Measurements from ENCODE around the gene RALGAPA2.

Gene RALGAPA2

DNA sequence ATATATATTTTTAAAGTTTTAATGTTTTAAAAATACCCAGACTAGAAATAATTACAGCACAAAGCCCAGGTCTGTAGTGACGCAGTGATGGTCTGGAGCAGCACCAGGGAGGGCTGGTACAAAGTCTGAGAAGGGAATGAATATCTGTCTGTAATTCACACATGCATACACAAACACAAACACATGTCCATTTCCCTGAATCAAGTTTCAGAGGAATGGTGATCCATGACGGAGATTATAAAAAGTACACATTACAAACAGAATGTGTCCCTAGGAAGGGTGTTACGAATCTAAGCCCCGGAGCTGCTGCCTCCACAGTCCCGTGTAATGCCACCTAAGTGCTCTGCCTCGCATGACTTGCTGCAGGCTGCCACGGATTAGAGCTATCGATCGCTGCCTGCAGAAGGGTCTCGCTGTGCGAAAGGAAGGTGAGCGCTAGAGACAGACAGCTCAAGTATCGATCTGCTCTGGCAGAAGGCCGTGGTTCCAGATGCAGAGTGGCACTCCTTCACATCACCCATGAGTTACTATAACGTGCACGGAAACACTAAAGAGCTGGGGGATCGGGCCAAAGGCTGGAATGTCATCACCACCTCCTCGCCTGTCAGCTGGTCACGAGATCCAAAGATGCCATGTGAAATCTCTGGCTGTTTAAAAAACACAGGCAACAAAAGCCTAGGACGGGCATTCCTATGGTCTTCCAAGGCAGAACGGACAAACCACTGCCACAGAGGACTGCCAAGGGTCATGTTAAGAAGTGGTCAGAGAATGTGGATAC is 257.4 kb downstream of the RALGAPA2 start:
- no peak for DNase-seq

DNA sequence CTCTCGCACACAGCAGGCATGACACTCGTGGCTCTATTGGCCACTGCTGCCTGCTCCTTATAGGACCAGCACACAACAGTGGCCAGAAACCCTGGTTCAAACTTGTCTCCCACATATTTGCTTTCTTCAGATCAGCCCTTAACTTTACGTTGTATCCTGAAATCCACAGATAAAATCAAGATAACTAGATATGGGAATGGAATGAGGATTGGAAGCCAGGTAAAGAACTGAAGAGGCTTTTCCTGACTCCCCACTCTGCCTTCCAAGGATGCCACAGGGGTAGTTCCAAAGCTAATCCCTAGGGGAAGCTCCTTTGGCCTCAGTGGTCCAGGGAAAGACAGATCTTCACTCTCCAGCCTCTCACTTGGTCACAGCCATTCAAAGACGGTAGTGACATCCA is 258.1 kb downstream of the RALGAPA2 start:
- DNase-seq = no peak

DNA sequence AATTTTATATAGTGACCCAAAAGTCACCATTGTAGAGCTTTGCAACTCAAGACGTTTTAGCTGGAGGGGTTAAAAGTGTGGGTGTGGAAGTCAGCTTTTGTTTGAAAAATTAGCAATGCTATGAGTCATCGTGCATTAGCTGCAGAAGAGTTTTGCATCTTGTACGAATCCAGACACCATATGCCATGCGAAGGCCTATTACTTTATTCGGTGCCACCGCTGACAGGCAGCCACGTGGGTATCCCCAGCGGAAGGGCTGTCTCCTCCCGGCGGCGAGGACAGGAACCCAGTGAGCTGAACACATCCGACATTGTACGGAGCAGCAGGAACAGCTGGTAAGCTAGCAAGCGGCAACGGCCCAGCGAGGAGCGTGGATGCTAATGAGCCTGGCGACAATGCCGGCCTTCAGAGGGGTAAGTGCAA is 260.2 kb downstream of the RALGAPA2 start:
- peak; percentile 16 to 94 for DNase-seq

DNA sequence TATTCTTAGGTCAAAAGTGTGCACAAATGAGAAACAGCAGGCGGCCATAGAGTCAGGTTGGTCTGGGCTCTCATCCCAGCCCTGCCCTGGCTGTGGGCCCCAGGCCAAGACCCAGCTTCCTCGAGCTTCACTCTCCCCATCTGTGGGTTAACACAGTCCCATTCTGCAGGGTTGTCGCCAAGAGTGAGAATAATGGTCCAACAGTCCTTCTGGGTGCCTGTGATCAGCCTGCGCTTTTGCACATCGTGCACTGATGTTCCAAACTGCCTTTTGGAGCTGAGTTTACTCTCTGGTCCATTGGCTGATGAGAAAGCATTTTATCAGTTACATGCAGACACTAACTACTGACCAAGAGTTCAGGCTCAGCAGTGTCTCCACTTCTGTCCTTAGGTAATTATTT is 261.9 kb downstream of the RALGAPA2 start:
- no peak for DNase-seq

DNA sequence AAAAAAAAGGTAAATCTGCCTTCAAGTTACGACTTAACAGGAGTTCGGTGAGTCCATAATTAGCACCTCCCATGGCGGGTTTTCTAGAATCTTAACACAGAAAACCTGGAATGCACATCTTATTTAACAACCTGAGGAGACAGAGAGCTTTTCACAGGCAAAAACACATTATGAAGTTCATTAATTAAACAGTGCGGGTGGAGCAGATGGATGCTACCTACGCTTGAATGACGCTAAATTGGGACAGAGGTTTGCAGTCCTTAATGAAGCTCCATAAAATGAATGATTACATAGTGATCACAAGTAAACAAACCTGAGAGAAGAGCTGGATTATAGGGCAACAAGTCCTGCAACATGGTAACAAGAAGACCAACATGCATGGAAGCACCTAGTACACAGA is 263.6 kb downstream of the RALGAPA2 start:
- DNase-seq = no peak

DNA sequence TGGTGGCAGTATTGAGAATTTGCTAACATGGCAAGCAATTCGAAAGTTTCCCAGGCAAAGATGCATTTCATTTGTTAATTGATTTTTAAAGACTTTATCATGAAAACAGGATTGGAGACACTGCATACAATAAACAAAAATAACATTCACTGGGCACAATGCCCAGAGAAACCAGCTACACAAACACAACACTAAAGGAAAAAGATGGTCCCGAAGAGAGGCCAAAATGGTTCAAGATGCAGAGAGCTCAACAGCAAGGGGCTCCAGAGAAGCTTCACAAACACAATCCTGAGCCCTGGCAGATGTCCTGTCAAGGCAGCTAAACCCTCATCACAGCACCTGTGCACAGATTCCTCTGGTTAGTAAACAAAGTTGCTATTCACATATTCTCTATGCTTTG is 265.2 kb downstream of the RALGAPA2 start:
- no peak for DNase-seq

DNA sequence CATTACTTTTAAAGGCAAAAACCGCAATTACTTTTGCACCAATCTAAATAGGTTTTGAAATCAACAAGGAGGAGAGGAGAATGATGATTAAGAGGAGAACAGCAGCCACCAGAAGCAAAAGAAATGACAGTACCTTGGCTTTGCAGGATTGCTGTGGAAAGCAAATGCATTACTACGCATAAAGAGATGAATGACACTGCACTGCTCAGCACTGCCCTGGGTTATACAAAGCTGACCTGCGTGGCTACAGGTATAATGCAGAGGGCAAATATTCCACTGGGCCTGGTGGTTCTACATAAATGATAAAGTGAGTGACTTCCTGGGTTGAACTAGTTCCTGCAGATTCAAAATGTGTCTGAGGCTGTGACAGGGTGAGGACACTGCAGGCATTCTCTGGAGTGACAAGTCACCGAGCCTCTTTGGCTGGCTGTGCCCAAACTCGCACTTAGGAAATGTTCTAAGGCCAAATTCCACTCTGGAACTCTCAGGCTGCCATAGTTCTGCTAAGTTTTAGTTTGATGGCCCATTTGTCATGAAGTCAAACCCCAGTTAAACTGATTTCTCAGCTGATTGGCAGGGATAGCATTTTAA is 265.9 kb downstream of the RALGAPA2 start:
- DNase-seq = no peak

DNA sequence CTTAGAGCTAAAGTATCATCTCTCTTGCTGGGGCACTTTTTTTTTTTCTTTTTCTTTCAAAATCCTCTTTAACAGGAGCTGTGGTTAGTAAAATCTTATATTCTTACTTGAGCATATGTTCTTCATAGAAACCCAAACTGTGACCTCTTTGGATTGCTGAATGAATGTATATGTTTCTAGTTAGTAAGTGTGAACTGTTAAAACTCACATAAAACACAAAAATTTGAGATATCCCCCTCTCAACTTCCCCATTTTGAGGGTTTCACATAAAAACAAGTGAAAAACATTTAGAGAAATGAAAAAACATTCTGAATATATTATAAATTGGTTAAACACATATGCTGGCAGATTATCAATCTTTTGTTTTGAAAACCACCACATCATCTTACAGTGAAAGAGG is 266.4 kb downstream of the RALGAPA2 start:
- DNase-seq = no peak

DNA sequence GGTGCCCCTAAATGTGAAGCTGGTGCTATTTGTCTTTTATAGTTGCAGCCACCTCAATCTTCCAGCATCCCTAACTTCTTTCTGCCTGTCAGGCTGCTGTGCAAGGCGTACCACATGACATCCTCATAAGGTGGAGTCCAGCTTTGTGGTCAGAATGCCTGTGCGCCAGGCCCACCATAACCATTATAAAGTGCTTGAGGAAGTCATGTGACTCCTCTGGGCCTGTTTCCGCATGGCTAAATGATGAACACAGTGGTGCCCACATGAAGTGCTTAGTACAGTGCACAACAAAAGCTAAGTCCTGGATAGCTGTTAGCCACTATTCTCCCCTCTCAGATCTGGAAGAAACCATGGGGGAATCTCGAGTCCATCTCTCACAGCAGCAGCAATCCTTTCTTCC is 268.9 kb downstream of the RALGAPA2 start:
- DNase-seq = no peak

DNA sequence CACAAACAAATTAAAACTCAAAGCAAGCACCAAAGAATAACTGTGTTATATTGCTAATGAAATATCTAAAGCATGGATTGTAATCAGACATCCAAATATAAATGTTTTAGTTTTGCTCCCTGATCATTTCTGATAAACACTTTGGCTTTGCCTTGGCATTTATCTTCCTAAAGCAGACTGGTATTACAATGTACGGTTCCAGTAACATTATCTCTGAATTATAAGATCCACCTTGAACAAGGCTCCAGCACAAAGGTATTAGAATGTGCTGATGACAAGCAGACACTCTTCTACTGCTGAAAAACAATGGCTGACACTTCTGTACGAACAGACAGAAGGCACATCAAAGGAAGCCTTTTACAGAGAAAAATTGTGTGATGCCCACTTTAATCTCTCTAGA is 270.0 kb downstream of the RALGAPA2 start:
- no peak for DNase-seq

DNA sequence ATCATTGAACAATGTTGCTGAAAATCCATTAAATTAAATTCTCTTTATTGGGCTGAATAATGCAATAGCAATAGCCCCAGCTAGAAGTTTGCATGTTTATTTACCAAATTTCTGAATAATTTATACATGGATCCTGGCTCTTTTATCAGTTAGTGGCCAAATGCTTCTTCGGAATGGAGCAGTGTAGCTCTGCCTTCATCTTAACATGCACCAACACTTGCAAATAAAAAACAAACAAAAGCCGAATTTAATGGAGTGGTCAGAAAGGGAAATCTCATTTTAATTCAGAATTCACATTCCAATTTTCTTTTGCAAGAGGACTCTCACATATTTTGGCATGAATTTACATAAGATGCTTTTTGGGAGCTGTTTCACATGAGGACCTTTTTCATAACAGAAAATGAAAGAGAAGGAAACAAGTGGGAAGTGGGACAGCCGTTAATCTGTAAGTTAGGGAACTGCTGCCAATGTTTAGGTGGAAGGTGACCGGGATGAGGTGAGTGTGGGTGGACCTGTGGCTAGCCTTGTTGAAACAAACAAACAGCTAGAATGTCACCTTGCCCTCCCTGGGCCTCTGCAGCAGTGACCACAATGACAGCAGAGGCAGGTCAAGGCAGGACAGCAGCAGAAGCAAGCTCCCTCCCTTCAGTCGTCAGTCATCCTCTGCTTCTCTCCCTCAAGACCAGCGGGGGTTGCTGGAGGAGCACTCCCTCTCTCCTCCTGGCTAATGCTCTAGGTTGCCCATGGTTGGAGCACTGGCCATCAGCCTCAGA is 271.4 kb downstream of the RALGAPA2 start:
- DNase-seq = no peak

DNA sequence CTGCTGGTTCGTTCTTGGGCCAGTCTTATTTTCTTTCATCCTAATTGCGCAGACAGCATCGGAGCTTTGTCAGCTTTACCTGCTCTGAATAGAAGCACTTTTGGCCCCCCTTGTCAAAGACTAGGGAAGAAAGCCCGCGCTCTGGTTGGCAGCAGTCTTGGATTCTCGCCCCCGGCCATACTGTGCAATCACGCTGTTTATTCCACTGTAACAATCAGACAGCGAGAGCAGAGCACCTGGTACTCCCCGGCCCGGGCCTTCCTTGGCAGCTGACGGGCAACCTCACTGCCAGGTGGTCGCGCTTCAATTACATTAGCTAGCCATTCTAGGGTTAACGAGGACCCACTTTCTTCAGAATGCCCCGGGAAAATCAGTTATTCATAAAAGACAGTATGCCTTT is 272.0 kb downstream of the RALGAPA2 start:
- no peak for DNase-seq

DNA sequence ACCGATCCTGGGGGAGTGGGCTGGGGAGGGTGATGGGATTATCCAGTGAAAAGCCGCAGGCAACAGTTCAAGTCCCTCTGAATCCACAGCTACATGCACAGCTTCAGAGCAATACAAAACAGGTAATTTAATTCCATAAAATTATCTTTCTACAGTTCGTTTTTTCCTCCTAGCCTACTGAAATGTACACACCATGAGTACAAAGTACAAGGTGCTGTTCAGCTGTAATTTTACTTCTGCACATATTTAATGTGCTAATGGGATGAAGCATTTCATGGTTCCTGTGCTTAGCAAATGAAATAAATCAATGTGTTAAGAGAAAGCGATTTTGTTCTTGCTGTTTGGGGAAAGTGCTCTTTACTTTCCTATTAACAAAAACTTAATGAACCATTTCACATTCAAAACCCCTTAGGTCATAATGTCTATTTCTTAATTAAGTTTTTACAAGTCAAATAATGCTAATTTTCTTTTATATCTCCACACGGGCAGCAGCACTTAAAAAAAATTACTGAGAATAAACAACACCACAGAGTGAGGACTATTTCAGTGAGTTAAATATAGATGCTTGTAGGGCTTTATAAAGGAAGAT is 272.7 kb downstream of the RALGAPA2 start:
- DNase-seq = no peak

DNA sequence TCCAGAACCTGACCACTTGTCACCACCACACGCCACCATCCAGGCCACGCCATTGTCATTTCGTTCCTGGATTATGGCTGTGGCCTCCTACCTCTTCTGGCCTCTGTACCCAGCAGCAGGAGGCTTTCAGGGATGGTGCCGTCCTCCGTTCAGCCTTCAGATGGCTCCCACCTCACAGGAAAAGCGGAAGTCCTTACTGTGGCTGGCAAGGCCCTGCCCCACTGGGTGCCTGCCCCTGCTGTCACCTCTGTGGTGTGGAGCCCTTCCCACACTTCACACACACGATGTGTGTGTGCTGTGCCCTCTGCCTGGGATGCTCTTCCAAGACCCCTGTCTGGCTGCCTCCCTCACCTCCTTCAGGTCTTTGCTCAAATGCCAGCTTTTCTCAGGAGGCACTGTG is 275.1 kb downstream of the RALGAPA2 start:
- no peak for DNase-seq

DNA sequence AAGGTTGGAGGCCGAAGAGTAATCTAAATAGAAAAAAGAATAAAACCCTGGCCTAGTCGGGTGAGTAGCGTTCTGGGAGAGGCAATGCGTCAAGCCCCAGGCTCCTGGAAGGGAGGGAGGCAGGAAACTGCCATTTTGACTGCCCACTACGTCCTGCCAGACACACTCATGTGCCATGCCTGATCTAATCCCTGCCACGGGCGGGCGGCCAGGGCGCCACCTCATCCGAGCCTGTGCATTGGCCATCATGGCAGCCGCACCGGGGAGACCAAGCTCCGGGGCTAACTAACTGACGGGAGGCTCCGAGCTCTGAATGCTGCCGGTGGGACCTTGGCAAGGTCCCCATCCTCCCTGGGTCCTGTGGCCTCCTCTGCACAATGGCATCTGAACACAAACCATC is 275.8 kb downstream of the RALGAPA2 start:
- no peak for DNase-seq

DNA sequence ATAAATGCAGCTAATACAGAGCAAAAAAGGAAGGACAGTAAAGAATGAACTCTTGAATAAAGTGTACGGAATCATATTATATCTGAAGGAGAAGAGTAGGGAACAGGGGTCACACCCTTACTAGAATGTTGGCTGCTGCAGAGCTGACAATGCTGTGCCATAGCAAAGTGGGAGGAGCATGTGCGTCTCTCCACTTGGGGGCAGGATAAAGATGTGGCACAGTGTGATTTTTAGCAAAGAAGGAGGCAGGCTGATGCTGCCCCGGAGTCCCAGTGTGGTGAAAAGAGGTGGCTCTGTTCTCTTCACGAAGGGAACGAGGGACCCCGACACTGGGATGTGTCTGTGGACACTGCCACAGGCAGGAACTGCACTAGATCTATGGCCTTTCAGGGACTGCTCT is 277.0 kb downstream of the RALGAPA2 start:
- DNase-seq = no peak

DNA sequence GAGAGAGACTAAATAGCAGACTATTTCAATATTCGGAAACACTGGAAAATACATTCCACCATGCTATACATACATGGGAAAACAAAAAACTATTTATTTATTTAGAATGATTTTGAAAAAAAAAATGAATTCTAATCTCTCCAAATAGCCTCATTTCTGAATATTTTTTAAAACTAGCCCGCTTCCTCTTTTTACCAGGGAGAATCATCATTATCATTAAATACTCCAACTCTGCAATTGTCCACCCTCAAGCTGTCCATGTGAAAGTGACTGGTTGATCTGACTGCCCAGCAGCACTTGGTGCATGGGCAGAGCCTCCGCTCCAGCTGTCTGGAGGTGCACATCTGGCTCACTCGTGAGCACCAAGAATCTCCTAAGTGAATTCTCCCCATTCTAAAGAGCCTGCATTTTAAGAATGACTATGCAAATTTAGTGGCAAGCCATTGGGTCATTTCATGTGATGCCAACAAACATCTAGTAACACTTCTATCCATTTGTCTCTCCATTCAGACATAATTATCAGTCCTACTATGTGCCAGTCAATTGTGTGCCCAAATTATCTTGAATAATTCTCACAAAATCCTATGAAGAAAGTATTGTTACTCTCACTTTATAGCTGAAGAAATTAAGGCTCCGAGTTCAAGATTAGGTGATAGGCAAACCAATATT is 279.7 kb downstream of the RALGAPA2 start:
- no peak for DNase-seq

DNA sequence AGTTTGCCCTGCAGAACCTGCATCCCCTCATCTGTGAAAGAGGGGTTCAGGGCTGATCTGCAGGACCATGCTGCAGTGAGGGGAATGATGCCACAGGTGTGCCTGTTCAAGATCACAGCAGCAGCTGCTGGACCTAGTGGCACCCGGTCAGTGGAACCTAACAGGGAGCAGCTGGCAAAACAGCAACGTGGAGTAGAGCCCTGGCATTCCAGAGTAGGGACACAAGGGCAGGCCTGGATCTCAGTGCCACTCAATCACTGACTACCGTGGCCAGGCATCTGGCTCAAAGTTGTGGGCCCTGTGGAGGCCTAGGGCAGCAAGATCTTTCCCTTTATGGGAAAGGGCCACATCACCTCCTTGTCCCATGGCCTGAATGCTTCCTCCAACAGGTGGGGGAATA is 282.4 kb downstream of the RALGAPA2 start:
- DNase-seq = no peak

DNA sequence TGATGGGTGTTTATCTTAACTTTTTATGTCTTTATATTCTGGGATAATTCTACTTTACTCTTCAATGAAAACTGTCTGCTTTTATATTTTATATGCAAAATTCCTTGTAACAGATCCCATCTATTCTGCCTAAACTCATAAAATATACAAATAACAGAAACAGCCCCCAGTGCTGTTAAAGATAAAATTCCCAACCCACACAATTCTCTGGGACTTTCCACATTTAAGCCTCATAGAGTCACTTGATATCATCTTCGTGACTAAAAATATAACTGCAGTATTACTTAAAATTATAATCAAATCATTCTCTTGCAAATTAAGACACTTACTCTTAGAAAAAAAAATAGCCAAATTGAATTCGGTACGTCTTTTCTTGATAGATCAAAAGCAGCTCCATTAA is 284.4 kb downstream of the RALGAPA2 start:
- no peak for DNase-seq

DNA sequence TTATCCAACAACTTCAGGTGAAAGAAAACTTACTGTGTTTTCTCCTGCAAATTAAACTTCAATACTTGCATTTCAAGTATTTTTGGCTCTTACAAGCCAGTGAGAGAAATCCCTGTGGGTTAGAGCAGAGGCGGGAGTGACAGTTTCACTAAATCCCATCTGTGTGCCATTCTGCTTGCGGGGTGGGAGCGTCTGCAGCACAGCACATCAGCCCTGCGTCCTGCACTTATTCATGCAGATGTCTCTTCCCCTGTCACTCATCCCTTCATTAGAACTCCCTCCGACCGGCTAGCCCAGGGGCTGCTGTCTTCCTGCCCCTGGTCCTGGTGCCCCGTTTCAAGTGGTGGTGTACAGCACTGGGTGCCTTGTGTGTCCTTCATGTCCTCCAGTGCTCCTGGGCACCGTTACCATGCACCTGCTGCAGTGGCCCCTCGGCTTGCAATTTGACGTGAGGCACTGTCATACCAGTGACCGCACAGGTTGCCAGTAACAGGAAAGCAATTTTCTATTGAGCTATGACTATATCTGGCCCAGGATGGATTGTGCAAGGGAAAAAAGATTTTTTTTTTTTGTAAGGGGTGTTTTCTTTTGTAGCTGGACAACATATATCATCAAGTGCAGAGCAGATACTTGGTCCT is 285.1 kb downstream of the RALGAPA2 start:
- no peak for DNase-seq

DNA sequence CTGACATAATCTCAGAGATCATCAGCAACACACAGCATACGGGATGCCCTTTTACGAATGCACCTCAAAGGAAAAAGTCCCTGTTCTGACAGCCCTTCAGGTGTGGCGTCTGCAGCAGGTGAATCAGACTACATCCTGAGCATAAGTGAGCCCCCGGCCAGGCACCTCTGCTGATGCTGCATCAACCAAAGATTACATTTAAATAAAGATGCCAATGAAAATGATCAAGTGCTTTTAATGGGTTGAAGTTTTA is 285.9 kb downstream of the RALGAPA2 start:
- no peak for DNase-seq

DNA sequence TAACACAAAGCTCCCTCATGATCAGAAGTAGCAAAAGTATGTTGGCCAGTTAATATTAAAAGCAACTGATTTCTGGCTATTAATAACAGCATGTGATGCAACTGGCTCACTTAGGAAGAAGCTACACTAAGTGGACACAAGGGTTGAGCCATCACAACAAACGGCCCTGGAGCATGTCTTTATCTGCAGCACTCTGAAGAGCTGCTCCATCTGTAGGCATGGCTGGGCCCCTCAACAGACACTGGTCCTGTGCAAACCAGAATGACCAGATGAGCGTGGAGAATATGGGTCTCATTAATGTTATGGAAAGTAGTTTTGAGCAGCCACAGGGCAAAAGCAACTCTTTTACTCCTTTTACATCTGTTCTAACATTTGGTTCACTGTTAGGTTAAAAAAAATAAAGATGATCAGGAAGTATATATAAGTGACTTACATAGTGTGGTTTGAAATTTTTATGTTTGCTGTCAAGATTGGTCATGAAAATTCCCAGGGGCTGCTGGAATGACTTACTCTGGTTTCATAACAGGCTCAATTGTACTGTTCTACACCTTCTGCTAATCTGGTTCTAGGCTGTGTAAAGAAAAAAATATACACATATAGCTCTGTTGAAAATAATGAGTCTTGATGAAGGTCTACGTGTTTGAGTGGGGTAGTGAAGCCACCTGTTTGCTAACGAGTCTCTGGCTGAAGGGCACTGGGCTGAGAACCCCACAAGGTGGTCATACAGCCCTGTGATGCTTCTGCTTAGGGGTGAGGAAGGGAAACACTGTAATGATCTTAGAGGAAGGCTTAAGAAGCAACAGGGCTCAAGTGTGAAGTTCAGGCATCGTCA is 286.4 kb downstream of the RALGAPA2 start:
- no peak for DNase-seq

All from bone marrow (tissue), 2 donors.